ENCODE data around the gene COPS7B. TPM values are rescaled to one million over a fixed set of nuclear protein-coding genes. Genes with fewer than 3 reads are reported as not detected.

Gene COPS7B
- total and polyA plus RNA-seq, 10 of the 15 experiments (the other 5 are each of a cell fraction or from before 2014, with no cell fraction given) = 6.3 to 58.8 (median 40.4) TPM

GRCh38 chr2:231807020-231807419, 20.8 kb downstream of the COPS7B start:
- intact Hi-C loops (cut with micrococcal nuclease; ENCODE audit: unreplicated experiment) = no loop called here
- no peak overlapping the region for H2AFZ ChIP-seq (ENCODE audit: control insufficient read depth, low read depth, low read length)
- no peak overlapping the region for H3K27ac ChIP-seq (ENCODE audit: control insufficient read depth, insufficient read depth)
- in situ Hi-C loops (cut with MboI) = loop anchor here (5.0 kb wide), 1 partner anchor 60 kb away; no protein-coding TSS in a partner anchor
- WGBS (ENCODE audit: insufficient coverage, insufficient replicate concordance, low lambda C conversion rate, missing lambda C conversion rate) = 62% methylated on average over 2 of the region's 2 CpGs
- H3K36me3 ChIP-seq (ENCODE audit: control insufficient read depth in 2 of 2, insufficient read depth in 2 of 2, low read length in 1 of 2) = peaks cover 10 to 17% of the 10 kb centered on the region in 2 experiments
- CTCF ChIA-PET = interaction anchor here (0.7 to 1.6 kb wide), 3 partner anchors 10 to 46 kb away, joined by 3 to 5 read pairs (median 5); no protein-coding TSS in a partner anchor
- H3K27me3 ChIP-seq (replicated peaks in 1 of 2; ENCODE audit: control insufficient read depth in 2 of 2, insufficient read depth in 2 of 2, low read length in 1 of 2) = no peaks in the 10 kb centered on the region
- no peaks in the 10 kb centered on the region for H4K20me1 ChIP-seq (ENCODE audit: control insufficient read depth, insufficient read depth)
- no TSS peak for BruUV-seq (replicated peaks)
- H3K4me2 ChIP-seq (ENCODE audit: control insufficient read depth, insufficient read depth) = no peak overlapping the region
- no peak overlapping the region for H3K9ac ChIP-seq (ENCODE audit: control insufficient read depth, insufficient read depth, low read length)
- H3K4me3 ChIP-seq = no peak overlapping the region
- no peak for ATAC-seq
- SMC1A ChIA-PET (ENCODE audit: uncharacterized antibody, unreplicated experiment) = interaction anchor here (1.5 kb wide), 1 partner anchor 10 kb away, joined by 5 read pairs; no protein-coding TSS in a partner anchor
- RAD21 ChIA-PET (ENCODE audit: unreplicated experiment) = no interaction called here
- no peaks in the 10 kb centered on the region for H3K4me1 ChIP-seq (ENCODE audit: control insufficient read depth, insufficient read depth, low read length)
- no peak for FAIRE-seq
- DNase-seq (ENCODE audit: low read depth, low spot score) = no peak
- POLR2A ChIA-PET = interaction anchor here (0.5 to 0.6 kb wide), 3 partner anchors 21 to 267 kb away, joined by 3 to 6 read pairs (median 3); partner anchors contain the start of gene COPS7B
- no peaks in the 10 kb centered on the region for H3K79me2 ChIP-seq (ENCODE audit: control insufficient read depth, insufficient read depth, low read length)
- H3K9me3 ChIP-seq (replicated peaks; ENCODE audit: control insufficient read depth, insufficient read depth, low read length) = no peaks in the 10 kb centered on the region
- TF ChIP-seq EGR1 (IDR thresholded peaks at IDR 0.05; ENCODE audit: borderline replicate concordance in 1 of 2, low read depth in 2 of 2, low read length in 2 of 2) = no peak
- no peak for TF ChIP-seq PBX3 (IDR thresholded peaks at IDR 0.05; ENCODE audit: insufficient replicate concordance, low read depth, low read length)
- no peak for TF ChIP-seq NKRF (conservative IDR thresholded peaks at IDR 0.05)
- no peak for TF ChIP-seq CUX1 (IDR thresholded peaks at IDR 0.05; ENCODE audit: insufficient replicate concordance, low read depth, low read length)
- no peak for TF ChIP-seq ATF7 (IDR thresholded peaks at IDR 0.05; ENCODE audit: low read depth)
- TF ChIP-seq, protein P1, sequence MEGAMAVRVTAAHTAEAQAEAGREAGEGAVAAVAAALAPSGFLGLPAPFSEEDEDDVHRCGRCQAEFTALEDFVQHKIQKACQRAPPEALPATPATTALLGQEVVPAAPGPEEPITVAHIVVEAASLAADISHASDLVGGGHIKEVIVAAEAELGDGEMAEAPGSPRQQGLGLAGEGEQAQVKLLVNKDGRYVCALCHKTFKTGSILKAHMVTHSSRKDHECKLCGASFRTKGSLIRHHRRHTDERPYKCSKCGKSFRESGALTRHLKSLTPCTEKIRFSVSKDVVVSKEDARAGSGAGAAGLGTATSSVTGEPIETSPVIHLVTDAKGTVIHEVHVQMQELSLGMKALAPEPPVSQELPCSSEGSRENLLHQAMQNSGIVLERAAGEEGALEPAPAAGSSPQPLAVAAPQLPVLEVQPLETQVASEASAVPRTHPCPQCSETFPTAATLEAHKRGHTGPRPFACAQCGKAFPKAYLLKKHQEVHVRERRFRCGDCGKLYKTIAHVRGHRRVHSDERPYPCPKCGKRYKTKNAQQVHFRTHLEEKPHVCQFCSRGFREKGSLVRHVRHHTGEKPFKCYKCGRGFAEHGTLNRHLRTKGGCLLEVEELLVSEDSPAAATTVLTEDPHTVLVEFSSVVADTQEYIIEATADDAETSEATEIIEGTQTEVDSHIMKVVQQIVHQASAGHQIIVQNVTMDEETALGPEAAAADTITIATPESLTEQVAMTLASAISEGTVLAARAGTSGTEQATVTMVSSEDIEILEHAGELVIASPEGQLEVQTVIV (IDR thresholded peaks at IDR 0.05; ENCODE audit: borderline replicate concordance, partially characterized antibody) = no peak
- no peak for TF ChIP-seq SP1 (IDR thresholded peaks at IDR 0.05; ENCODE audit: low read depth, low read length)
- TF ChIP-seq CHD4 (IDR thresholded peaks at IDR 0.05) = no peak
- TF ChIP-seq CREB1 (IDR thresholded peaks at IDR 0.05; ENCODE audit: low read depth) = no peak
- TF ChIP-seq CHD1 (IDR thresholded peaks at IDR 0.05; ENCODE audit: low read depth, low read length) = no peak
- no peak for TF ChIP-seq POLR2AphosphoS5 (IDR thresholded peaks at IDR 0.05; ENCODE audit: low read length)
- no peak for TF ChIP-seq ZNF274 (IDR thresholded peaks at IDR 0.05; ENCODE audit: insufficient read depth, insufficient read length)
- TF ChIP-seq RELA (IDR thresholded peaks at IDR 0.05; ENCODE audit: borderline replicate concordance, partially characterized antibody) = no peak

Data from GM12878 (cell line).